ENCODE results near the gene KCNQ5.
A peak's percentile ranks its signal among the peaks of the same experiment; 100 is the strongest.
"Not testable (repeated sequence)": the region's sequence is repeated elsewhere in the genome, so short reads cannot be mapped to it uniquely, and the experiment has no call there.

The KCNQ5 gene

GRCh38 chr6:72952808-72953630, 331.2 kb downstream of the KCNQ5 start:
- no peak for DNase-seq (ENCODE audit: low read depth)

DNA sequence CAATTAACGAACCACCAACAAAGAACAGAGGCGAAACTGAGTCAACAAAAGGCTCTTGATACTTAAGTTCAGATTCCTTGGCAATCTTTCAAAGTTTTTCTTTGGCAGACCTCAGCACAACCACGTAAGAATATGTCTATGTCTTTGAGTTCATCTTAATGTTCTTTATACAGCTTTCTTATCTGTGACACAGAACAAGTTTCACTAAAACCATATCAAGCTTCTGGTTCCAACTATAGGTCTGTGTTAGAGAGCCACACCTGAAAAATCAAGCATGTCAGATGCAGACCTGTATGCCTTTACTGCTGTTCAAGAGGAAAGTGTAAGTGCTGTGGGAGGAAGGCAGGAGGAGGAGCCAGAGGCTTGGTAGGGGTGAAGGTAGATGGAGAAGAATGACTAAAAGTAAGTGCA, 332.1 kb downstream of the KCNQ5 start:
- no peak for DNase-seq (ENCODE audit: low read depth)

DNA sequence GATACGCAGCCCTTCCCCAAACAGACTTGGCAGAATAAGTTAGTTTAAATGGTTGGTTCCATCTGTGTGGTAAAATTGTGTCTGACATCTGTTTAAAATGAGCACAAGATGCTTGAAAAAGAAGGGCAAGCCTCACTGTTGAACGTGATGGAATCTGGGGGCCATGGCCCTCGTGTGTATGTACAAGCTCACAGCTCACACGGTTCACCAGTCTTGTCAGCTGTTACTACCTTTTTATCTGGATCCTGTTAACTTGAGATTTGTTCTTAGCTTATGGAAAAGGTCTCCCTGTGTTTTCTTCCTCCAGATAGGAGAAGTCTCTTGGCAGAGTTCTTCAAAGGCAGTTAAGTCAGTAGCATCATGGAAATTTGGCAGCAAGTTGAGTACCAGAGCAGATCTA, 332.9 kb downstream of the KCNQ5 start:
- DNase-seq (ENCODE audit: low read depth), result no peak

- DNase-seq (ENCODE audit: low read depth), result no peak
Observed at GRCh38 chr6:72955666-72956065, 333.8 kb downstream of the KCNQ5 start.

DNA sequence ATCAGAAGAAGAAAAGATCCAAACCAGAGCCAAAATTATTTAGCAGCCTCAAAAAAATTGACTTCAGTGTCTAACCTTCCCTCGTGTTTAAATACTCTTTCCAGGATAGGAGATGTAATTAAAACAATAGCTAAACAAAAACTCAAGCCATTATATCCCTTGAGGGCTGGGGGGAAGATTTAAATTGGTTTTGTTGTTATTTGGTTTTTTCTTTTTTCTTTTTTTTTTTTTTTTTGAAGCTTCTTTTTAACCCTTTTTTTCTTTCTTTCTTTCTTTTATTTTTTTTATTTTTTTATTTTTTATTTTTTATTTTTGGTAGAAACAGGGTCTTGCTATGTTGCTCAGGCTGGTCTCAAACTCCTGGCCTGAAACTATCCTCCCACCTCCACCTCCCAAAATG, 334.4 kb downstream of the KCNQ5 start:
- DNase-seq (ENCODE audit: low read depth), result no peak

DNA sequence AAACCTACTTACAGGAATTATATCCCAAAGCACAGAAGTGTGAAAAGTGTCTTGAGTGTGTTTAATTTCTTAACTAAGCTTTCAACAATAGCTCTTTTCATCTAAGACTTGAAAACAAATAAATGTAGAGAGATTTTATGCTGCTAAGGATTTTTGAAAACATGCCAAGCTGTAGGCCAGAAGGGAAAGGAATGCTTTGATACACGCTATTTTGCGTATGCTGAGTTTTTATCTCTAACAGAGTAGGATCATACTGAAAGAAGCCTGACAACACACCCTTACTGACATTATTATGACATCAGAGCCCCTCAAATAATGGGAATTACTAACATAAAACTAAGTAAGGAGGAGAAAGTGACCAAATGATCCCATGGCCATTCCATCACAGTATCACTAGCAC, 338.0 kb downstream of the KCNQ5 start:
- no peak for DNase-seq (ENCODE audit: low read depth)

- peak; percentile 66 for DNase-seq (ENCODE audit: low read depth)
Observed at GRCh38 chr6:72963946-72964345, 342.1 kb downstream of the KCNQ5 start.

DNA sequence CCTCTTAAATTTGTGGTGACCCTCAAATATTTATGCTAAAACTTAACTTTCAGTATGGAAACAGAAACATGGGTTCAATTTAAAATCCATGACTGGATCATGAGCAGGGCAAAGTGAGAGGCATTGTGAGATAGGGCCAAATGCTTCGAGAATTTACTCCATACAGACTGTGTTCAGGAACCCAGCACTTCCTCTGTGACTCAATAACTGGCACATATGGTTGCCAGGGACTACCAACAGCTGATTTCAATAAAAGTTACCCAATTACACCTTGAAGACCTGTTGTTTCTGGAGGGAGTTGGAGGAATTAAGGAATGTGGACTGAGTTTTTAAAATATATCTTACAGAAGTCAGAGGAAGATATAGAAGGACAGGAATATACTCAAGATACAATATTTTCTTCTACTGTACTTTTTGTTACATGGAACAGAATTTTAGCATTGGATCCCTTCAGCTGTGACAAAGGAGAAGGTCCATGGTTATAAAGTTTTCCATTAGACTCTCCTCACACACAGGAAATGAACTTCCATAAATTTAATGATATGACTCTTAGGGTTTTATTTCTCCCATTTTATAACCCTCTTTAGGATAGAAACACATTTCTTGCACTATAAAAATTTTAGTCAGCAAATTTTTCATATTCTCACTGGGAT, 344.9 kb downstream of the KCNQ5 start:
- DNase-seq (ENCODE audit: low read depth), result no peak

GRCh38 chr6:72967329-72967728, 345.5 kb downstream of the KCNQ5 start:
- DNase-seq (ENCODE audit: low read depth), result no peak

GRCh38 chr6:72968704-72969103, 346.8 kb downstream of the KCNQ5 start:
- DNase-seq (ENCODE audit: low read depth), result no peak

GRCh38 chr6:72969666-72970065, 347.8 kb downstream of the KCNQ5 start:
- DNase-seq (ENCODE audit: low read depth), result no peak

- no peak for DNase-seq (ENCODE audit: low read depth)
Observed at GRCh38 chr6:72972579-72972978, 350.7 kb downstream of the KCNQ5 start.

DNA sequence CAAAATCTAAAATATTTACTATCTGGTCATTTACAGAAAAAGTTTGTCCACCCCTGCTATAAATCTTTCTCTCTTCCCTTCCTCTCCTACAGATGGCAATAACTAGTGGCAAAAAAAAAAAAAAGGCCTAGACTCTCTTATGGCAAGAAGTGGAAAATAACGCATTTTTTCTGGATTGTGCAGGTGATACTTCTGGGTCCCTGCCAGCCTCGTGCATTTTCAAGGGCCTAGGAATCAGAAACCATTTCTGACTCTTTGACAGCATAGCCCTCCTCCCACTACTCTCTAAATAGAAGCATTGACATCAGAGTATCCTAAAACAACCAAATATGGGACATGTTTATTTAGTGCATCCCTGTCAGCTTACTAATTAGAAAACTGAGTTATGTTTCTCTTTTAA, 352.4 kb downstream of the KCNQ5 start:
- DNase-seq (ENCODE audit: low read depth), result no peak

DNA sequence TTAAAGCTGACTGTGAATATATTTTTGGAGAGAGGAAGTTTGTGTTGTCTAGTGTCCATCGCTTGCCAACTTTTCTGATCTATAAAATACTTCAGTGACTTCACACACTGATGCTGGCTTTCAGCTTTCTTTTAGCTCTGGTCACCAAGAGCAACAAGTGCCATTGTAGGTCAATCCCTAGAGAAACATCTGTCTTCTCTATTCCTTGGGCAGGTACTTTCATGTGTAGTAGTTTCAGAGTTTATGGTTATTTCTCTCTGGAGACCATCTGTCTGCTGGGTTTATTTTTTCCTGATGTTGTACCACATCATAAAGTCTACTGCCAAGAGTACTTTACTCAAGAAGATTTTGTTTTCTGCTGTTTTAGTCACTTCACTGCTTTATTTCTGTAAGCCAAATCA, 353.5 kb downstream of the KCNQ5 start:
- DNase-seq (ENCODE audit: low read depth), result no peak

- no peak for DNase-seq (ENCODE audit: low read depth)
Observed at GRCh38 chr6:72976484-72976883, 354.6 kb downstream of the KCNQ5 start.

DNA sequence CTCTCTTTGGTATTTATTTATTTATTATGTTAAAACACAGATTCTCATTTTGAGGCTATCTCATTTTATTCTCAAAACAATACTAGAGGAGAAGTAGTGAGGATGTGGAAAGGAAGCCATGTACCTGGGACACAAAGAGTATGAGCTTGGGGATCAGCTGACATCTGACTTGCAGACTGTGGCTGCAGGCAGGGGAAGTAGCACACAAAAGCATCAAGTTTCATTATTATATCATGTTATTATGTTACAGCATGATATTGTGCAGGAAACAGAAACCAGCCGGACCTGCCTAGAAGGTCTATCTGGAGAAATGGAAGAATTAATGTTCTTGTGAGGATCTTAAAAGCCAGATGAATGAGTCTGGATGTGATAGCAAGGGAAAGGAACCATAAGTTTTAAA, 355.2 kb downstream of the KCNQ5 start:
- no peak for DNase-seq (ENCODE audit: low read depth)

DNA sequence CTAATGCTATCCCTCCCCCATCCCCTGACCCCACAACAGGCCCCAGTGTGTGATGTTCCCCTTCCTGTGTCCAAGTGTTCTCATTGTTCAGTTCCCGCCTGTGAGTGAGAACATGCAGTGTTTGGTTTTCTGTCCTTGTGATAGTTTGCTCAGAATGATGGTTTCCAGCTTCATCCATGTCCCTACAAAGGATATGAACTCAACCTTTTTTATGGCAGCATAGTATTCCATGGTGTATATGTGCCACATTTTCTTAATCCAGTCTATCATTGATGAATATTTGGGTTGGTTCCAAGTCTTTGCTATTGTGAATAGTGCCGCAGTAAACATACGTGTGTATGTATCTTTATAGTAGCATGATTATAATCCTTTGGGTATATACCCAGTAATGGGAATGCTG, 356.9 kb downstream of the KCNQ5 start:
- not testable (repeated sequence) for DNase-seq (ENCODE audit: low read depth)

DNA sequence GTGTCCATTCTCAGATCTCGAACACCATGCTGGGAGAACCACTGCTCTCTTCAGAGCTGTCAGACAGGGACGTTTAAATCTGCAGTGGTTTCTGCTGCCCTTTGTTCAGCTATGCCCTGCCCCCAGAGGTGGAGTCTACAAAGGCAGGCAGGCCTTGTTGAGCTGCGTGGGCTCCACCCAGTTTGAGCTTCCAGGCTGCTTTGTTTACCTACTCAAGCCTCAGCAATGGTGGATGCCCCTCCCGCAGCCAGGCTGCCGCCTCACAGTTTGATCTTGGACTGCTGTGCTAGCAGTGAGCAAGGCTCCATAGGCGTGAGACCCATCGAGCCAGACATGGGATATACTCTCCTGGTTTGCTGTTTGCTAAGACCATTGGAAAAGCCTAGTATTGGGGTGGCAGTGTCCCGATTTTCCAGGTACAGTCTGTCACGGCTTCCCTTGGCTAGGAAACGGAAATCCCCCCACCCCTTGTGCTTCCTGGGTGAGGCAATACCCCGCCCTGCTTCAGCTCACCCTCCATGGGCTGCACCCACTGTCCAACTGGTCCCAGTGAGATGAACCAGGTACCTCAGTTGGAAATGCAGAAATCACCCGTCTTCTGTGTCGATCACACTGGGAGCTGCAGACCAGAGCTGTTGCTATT, 362.4 kb downstream of the KCNQ5 start:
- not testable (repeated sequence) for DNase-seq (ENCODE audit: low read depth)

DNA sequence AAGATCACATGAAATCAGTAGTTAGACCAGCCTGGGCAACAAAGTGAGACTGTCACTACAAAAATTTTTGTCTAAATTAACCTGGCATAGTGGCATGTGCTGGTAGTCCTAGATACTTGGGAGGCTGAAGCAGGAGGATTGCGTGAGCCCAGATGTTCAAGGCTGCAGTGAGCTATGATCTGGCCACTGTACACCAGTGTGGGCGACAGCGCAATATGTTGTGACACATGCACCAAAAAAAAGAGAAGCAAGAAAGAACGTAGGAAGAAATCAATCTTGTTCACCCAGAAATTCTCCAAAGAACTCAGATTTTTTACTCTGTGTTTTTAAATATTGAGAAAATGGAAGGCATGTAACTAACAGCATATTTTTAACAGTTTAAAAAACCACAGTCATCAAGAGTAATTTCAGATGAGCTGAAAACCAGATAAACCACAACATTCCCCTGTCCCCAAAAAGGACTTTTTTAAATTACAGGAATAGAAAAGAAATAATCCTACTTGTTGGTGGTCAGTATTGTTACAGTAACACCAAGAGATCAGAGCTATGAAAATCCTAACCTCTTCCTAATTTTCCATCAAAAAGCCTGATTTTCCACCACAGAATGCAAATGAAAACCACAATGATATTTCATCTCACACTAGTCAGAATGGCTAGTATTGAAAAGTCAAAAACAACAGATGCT, 363.3 kb downstream of the KCNQ5 start:
- no peak for DNase-seq (ENCODE audit: low read depth)

DNA sequence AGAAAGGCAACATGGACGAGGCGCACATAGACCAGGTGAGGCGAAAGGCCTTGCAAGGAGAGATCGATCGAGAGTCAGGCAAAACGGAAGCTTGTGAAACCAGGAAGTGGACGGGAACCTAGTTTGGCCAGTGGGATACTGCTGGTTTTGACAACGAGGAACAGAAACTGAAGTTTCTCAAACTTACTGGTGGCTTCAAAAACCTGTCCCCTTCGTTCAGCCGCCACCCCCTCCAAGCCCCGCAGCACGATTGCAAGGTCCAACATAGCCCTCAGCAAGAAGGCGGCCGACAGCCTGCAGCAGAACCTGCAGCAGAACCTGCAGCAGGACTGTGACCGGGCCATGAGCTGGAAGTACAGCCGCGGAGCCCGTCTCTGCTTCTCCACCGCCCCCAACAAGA, 365.4 kb downstream of the KCNQ5 start:
- DNase-seq (ENCODE audit: low read depth), result no peak

DNA sequence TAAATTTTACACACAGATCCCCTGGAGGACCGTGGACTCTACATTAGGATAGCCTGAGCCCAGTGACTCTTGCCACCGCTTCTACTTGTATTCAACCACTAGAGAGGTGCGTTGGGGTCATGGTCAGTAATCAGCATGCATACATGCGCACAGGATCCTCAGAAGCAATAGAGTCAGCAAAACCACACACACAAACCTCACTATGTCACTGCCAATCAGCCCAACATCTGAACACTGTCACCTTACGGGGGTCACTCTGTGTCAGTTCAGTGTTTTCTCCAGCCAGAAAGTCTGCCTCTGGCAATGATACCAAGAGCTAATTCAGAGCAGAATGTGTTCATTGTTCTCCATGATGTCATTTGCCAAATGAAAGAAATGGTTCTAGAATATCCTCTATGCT, 378.1 kb downstream of the KCNQ5 start:
- DNase-seq (ENCODE audit: low read depth), result no peak

- DNase-seq (ENCODE audit: low read depth), result no peak
Observed at GRCh38 chr6:73000460-73000859, 378.6 kb downstream of the KCNQ5 start.

DNA sequence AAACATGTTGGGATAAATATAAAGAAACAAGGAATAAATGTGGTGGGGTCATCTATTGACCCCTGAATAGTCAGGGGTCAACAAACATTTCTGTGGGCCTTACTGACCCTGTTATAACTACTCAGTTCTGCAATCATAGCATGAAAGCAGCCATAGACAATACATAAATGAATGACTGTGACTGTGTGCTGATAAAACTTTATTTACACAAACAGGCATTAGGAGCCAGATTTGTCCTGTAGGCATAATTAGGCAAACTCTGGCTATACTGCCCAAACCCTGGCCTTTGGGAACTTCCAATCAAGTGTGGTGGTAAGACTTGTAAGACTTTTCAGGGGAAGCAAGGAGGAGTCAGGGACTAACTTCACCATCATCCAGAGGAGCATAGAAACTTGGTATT, 380.7 kb downstream of the KCNQ5 start:
- no peak for DNase-seq (ENCODE audit: low read depth)
